Erythroblast (primary cell): Measurements from ENCODE around the gene ADCY6.
A peak's percentile ranks its signal among the peaks of the same experiment; 100 is the strongest.

ENCODE experiments used
- DNase-seq, 2 experiments: peaks; one replicate each; lab custom pipeline; 2025; lab: John Stamatoyannopoulos, UW
- GATA1 ChIP-seq: IDR thresholded peaks from 2 replicates; pipeline ENCODE4 v1.6.1; 2011; ENCODE audit warnings: low read depth, mild to moderate bottlenecking, control low read depth, low read length, moderate library complexity
- POLR2A ChIP-seq: IDR thresholded peaks from 2 replicates; pipeline ENCODE4 v1.6.1; 2011; ENCODE audit warnings: mild to moderate bottlenecking, low read length

ADCY6 gene

GRCh38 chr12:48822139-48822538 lies 33.2 kb upstream of the ADCY6 start:
- no peak for TF ChIP-seq GATA1
- TF ChIP-seq POLR2A, result no peak
- DNase-seq, result no peak

DNA sequence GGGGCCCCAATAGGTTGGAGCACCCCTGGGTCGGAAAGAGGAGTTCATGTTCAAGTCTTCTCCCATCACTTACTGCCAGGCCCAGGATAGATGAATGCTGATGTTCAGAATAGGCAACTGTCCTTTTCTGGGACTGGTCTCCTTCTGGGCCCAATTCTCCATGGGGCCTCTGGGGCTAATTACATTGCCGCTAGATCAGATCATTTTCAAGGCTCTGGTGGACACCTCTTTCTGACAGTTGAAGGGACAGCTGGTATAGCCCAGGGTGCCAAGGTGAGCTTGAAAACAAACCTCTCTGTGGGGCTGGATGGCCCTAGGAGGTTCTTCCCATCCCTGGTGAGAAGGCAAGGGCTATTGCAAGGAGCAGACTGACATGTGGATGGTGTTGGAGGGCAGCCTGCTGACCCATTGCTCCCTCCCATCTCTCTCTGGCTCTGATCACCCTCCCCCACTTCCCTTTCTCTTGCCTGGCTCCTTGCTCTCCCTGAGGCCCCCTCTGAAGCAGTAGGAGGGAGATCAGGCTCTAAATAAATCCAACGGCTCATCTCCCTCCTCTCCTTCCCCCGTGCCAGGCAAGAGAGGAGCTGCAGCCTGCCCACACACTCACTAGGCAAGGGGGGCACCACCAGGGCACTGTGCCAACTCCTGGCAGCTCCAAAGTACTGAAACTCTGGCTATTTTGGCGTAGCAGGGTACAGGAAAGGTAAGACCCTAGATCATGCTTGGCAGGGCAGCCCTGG lies 31.3 kb upstream of the ADCY6 start:
- DNase-seq, result no peak
- TF ChIP-seq GATA1, result no peak
- TF ChIP-seq POLR2A, result no peak

GRCh38 chr12:48818831-48819590 lies 30.1 kb upstream of the ADCY6 start:
- TF ChIP-seq POLR2A (no peak), GATA1 (no peak)
- no peak for DNase-seq

DNA sequence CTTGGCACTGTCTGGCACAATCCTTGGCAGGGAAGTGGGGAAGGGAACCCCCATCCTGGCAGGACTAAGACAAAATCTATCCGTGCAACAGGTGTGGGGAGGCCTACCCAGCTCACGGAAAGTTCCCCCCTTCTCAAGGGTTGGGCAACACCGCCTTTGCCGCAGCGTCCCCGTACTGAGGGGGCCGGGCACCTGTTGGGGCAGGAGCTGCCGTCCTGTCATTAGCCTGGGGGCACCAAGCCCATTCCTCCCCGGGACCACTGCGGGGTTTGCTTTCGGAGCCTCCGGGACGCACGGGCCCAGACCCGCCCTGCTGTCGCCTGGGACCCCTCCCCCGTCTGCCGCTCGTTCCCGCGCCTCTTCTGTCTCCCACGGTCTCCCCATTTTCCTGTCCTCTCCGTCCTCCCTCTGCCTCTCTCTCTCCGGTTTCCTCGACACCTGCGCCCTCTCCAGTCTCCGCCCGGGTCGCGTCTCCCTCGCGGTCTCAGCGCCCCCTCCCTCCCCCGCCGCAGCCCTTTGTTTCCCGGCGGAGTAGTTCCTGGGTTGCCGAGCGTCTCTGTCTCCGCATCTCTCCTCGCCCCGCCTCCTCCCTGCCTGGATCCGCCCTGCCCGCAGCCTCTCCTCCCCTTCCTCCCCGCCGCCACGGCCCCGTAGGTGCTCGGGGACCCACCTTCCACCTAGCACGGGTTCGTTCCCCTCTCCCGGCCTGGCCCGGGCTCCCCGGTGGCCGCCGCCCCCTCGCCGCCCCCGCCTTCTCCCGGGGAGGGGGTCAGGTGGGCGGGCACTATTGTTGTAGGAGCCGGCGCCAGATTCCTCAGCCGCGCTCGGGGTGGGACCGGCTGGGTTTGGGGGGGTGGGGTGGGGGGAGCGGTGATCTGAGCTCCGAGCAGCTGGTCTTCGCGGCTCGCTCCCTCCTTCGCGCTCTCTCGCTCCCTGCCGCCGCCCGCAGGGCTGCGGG lies 29.3 kb upstream of the ADCY6 start, which contains the start of gene CACNB3:
Gene CACNB3 (plus strand): TSS at position 624 of the 958 bp plus-strand sequence. CDS start 434 bp downstream, outside the sequence.
- TF ChIP-seq POLR2A (no peak), GATA1 (no peak)
- DNase-seq, result peak; percentile 28 to 39

GRCh38 chr12:48816143-48816854 lies 27.4 kb upstream of the ADCY6 start:
- TF ChIP-seq POLR2A (no peak), GATA1 (no peak)

DNA sequence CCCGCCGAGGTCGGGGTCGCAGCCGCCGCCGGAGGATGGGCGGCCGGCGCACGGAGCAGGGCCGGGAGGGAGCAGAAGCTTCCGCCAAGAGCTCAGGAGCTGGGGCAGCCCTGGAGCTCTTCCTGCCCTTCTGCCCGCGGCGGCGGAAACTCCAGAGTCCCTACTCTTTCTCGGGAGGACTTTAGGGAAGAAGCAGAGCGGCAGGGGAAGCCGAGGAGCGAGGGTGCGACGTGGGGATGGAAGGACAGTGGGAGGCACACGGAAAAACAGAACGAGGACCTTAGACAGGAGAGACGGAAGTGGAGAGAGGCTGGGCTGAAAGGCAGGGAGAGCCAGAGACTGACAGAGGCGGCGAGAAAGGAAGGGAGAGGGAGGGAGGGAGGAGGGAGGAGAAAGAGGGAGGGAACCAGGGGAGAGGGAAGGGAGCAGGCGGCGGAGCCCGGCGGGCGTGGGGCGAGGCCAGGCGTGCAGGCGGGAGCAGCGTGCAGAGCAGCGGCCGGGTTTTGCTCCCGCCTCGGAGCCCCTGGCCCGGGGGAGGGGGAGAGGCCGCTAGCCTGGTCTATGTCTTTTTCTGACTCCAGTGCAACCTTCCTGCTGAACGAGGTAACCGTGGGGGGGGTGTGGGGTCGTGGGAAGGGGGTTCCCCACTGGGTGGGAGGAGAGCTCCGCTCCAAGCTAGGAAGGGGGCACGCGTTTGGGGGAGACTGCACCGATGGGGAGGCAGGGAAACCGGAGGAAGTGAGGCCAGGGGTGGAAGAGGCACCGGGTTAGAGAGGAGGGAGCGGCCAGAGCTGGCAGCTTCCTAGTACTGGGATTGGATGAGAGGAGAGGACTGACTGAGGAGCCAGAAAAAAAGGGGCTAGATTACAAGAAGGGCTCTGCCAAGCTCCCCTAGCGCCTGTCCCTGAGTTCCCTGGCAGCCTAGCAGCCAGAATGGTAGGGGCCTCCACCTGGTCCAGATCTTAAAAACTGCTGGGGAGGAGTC lies 26.5 kb upstream of the ADCY6 start:
- no peak for TF ChIP-seq GATA1
- peak; percentile 43 for TF ChIP-seq POLR2A
- DNase-seq, result peak; percentile 60 to 72

More at GRCh38 chr12:48816143-48816854, 27.4 kb upstream of the ADCY6 start:
- no peak for DNase-seq

DNA sequence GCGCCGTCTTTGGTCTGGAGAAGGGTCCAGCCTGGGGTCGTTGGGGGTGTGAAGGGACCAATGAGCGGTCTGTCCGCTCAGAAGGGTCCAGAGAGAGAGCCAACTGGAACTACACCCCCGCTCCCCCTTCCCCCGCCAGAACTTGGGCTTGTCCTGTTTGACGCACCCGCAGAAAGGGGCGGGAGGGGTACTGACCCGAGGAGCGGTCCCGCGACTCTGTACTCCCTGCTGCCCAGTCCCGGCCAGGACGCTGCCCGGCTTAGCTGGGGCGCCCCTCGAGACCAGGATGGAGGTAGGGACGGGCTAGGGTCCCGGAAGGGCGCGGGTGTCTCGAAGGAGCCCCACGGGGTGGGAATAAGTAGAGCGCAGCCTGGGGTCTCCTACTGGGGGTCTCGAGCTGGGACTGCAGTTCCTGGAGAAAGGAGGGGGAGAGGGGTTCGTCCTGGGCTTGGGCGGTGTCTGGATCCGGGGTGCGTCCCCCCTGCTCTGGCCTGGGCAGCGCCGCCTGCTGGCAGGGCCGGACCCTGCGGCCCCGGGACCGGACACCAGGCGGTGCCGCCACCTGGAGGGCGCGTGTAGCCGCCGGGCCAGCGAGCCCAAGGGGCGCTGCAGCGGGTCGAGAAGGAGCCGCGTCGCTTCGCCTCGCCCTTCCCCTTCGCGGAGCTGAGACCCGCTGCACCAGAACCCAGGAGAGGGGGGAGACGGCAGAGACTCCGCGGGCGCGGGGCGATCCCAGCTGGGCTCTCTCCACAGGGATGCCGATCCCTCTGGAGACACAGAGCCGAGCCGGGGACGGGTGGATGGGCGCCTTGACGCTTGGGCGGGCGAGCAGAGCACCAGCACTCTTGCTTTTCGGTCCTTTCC lies 25.6 kb upstream of the ADCY6 start:
- TF ChIP-seq GATA1 (no peak), POLR2A (no peak)
- peak; percentile 82 to 90 for DNase-seq

- TF ChIP-seq POLR2A, result no peak
- TF ChIP-seq GATA1, result no peak
- no peak for DNase-seq
Observed at GRCh38 chr12:48813465-48814261, 24.8 kb upstream of the ADCY6 start.

- DNase-seq, result no peak
- TF ChIP-seq GATA1, result no peak
- TF ChIP-seq POLR2A, result no peak
Observed at GRCh38 chr12:48812389-48812788, 23.5 kb upstream of the ADCY6 start.

DNA sequence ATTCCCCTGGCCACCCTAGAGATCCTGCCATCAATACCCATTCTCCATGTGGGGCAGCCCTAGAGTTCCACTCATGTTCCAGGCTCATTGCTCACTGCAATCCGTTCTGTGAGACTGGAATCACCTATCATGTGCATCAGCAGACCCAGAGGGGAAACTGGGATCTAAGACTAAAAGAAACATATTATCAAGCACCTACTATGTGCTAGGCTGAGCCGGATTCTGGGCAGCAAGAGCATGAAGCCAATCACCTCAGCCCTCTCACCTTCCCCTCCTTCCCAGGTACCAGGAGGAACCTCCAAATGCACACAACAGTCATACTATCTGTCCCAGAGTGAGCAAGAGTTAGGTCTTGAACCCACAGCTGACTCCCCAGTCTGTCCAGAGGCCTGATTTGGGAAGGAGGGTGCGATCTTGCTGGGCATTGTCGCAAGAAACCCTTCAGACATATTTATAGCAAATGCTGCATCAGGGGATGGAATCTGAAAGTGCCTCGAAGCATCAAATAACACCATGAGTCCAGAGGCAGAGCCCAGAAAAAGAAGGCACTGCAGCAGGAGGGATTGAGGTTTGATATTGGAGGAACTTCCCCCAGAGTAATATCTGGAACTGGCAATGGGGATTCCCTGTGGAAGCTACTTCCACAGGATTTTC lies 22.7 kb upstream of the ADCY6 start:
- DNase-seq, result no peak
- no peak for TF ChIP-seq POLR2A
- TF ChIP-seq GATA1, result no peak
